Neutrophil (primary cell): ENCODE results near the gene CCR1.

Source experiments
- H3K27ac ChIP-seq: fragments of 200-600 bp; sonication (generic); 2 replicates; pipeline ENCODE4 v1.5.1; 2016; ENCODE audit warnings: mild to moderate bottlenecking, moderate library complexity
- H3K27me3 ChIP-seq: fragments of 200-600 bp; sonication (generic); 2 replicates; pipeline ENCODE4 v1.6.0; 2016; ENCODE audit warnings: mild to moderate bottlenecking
- H3K36me3 ChIP-seq: fragments of 200-600 bp; sonication (generic); 2 replicates; pipeline ENCODE4 v1.5.1; 2017
- H3K4me1 ChIP-seq, 2 experiments: fragments of 200-600 bp in 1 of 2; sonication (generic) in 1 of 2; 1 replicate in 1 of 2; 2 replicates in 1 of 2; pipeline versions ENCODE4 v1.5.1 to v1.6.1; 2013 to 2016; ENCODE audit warnings: low read depth in 1 of 2, low read length in 1 of 2, mild to moderate bottlenecking in 1 of 2, moderate library complexity in 1 of 2; ENCODE audit not compliant: control insufficient read depth in 1 of 2, insufficient read depth in 1 of 2
- H3K4me3 ChIP-seq, 2 experiments: fragments of 200-600 bp in 1 of 2; sonication (generic) in 1 of 2; 1 replicate in 1 of 2; 2 replicates in 1 of 2; pipeline ENCODE4 v1.5.1; 2013 to 2016; ENCODE audit warnings: low read depth in 1 of 2, low read length in 1 of 2, mild to moderate bottlenecking in 1 of 2, moderate library complexity in 1 of 2
- H3K9me3 ChIP-seq: fragments of 200-600 bp; sonication (generic); 2 replicates; pipeline ENCODE4 v1.5.1; 2016
- TF ChIP-seq, protein P1 (sequence below): fragments of 200-600 bp; sonication (generic); IDR thresholded peaks from 2 replicates; pipeline ENCODE4 v1.5.1; 2016; ENCODE audit warnings: antibody characterized with exemption

Gene CCR1

DNA sequence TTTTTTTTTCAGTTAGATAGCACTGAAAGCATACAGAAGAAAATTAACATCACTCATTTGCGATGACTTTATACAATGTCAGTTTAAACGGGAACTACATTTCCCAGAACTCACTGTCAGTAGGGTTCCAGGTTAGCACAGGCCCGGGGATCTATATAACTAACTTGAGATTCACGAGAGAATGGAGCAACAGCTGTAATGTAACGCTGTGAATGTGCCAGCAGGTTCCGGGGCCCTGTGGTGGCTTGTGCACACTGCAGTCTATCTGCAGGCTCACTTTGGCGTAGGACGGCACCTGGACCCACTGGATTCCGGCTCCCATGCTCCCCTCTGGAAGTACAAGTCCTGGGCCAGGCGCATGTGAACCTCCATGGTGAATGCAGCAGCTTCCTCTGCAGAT lies 19.4 kb downstream of the CCR1 start:
- Histone ChIP-seq H3K27ac (no peak overlapping the region), H3K27me3 (no peaks in the 10 kb centered on the region), H3K4me1 (peaks cover 0 to 5% of the 10 kb centered on the region in 2 experiments), H3K9me3 (no peaks in the 10 kb centered on the region), H3K4me3 (no peak overlapping the region), H3K36me3 (no peaks in the 10 kb centered on the region)
- TF ChIP-seq, protein P1, sequence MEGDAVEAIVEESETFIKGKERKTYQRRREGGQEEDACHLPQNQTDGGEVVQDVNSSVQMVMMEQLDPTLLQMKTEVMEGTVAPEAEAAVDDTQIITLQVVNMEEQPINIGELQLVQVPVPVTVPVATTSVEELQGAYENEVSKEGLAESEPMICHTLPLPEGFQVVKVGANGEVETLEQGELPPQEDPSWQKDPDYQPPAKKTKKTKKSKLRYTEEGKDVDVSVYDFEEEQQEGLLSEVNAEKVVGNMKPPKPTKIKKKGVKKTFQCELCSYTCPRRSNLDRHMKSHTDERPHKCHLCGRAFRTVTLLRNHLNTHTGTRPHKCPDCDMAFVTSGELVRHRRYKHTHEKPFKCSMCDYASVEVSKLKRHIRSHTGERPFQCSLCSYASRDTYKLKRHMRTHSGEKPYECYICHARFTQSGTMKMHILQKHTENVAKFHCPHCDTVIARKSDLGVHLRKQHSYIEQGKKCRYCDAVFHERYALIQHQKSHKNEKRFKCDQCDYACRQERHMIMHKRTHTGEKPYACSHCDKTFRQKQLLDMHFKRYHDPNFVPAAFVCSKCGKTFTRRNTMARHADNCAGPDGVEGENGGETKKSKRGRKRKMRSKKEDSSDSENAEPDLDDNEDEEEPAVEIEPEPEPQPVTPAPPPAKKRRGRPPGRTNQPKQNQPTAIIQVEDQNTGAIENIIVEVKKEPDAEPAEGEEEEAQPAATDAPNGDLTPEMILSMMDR, result no peak

- Histone ChIP-seq H3K4me1 (peaks cover 7% of the 10 kb centered on the region in 2 experiments), H3K36me3 (no peaks in the 10 kb centered on the region), H3K27ac (no peak overlapping the region)
These were observed 20.2 kb downstream of the CCR1 start for GRCh38 chr3:46187876-46188275.

GRCh38 chr3:46187341-46187700 lies 20.8 kb downstream of the CCR1 start:
- H3K4me3 ChIP-seq, result no peak overlapping the region
- H3K9me3 ChIP-seq, result no peaks in the 10 kb centered on the region
- H3K27ac ChIP-seq, result no peak overlapping the region

More at GRCh38 chr3:46187876-46188275, 20.2 kb downstream of the CCR1 start:
- Histone ChIP-seq H3K9me3 (no peaks in the 10 kb centered on the region), H3K27me3 (no peaks in the 10 kb centered on the region), H3K4me3 (no peak overlapping the region)
- TF ChIP-seq, protein P1, result no peak

GRCh38 chr3:46186471-46187340 lies 21.4 kb downstream of the CCR1 start:
- no peak overlapping the region for H3K4me3 ChIP-seq
- H3K27ac ChIP-seq, result no peak overlapping the region
- no peaks in the 10 kb centered on the region for H3K36me3 ChIP-seq
- H3K4me1 ChIP-seq, result peaks cover 9% of the 10 kb centered on the region in 2 experiments
- no peaks in the 10 kb centered on the region for H3K9me3 ChIP-seq
- TF ChIP-seq, protein P1, result no peak
- no peaks in the 10 kb centered on the region for H3K27me3 ChIP-seq

More at GRCh38 chr3:46187341-46187700, 20.8 kb downstream of the CCR1 start:
- TF ChIP-seq, protein P1, result no peak
- H3K4me1 ChIP-seq, result peaks cover 9% of the 10 kb centered on the region in 2 experiments
- H3K36me3 ChIP-seq, result no peaks in the 10 kb centered on the region
- H3K27me3 ChIP-seq, result no peaks in the 10 kb centered on the region

DNA sequence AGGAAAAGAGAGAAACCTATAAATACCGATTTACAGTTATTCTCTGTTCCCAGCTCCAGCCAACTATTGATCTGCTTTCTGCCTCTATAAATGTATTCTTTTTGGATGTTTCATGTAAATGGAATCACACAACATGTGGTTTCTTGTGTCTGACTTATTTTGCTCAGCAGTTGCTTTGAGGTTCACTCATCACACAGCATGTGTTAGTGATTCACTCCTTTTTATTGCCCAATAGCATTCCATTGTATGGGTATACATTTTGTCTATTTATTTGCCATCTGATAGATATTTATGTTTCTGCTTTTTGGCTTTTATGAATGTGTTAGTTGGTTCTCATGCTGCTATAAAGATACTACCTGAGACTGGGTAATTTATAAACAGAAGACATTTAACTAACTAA lies 23.6 kb downstream of the CCR1 start:
- TF ChIP-seq, protein P1, result no peak
- H3K9me3 ChIP-seq, result no peaks in the 10 kb centered on the region
- H3K36me3 ChIP-seq, result no peaks in the 10 kb centered on the region
- no peak overlapping the region for H3K4me3 ChIP-seq
- H3K27ac ChIP-seq, result no peak overlapping the region
- no peaks in the 10 kb centered on the region for H3K27me3 ChIP-seq
- H3K4me1 ChIP-seq, result peaks cover 9% of the 10 kb centered on the region in 2 experiments
